Pons (tissue), 1 donor: ENCODE measurements around the gene KTN1.

Source experiments
- DNase-seq: peaks from one replicate; pipeline ENCODE4 v3.0.0-alpha.2; 2016; ENCODE audit warnings: low spot score

KTN1 gene

GRCh38 chr14:55667801-55668200 is 87.8 kb downstream of the KTN1 start:
- no peak for DNase-seq

GRCh38 chr14:55671641-55672040 is 91.6 kb downstream of the KTN1 start:
- DNase-seq = no peak

- no peak for DNase-seq
Observed at GRCh38 chr14:55673048-55673447, 93.0 kb downstream of the KTN1 start.

- no peak for DNase-seq
Observed at GRCh38 chr14:55681096-55681495, 101.1 kb downstream of the KTN1 start.

GRCh38 chr14:55684956-55685584 is 105.1 kb downstream of the KTN1 start:
- DNase-seq = no peak

GRCh38 chr14:55686713-55687112 is 106.7 kb downstream of the KTN1 start:
- no peak for DNase-seq

- DNase-seq = no peak
Observed at GRCh38 chr14:55688566-55688965, 108.6 kb downstream of the KTN1 start.

- no peak for DNase-seq
Observed at GRCh38 chr14:55689981-55690871, 110.2 kb downstream of the KTN1 start.

GRCh38 chr14:55691659-55692058 is 111.7 kb downstream of the KTN1 start:
- DNase-seq = no peak

GRCh38 chr14:55693904-55694303 is 113.9 kb downstream of the KTN1 start:
- DNase-seq = no peak

- no peak for DNase-seq
Observed at GRCh38 chr14:55697414-55697861, 117.4 kb downstream of the KTN1 start.

GRCh38 chr14:55698051-55698450 is 118.0 kb downstream of the KTN1 start:
- no peak for DNase-seq

- no peak for DNase-seq
Observed at GRCh38 chr14:55699131-55700057, 119.4 kb downstream of the KTN1 start.

- no peak for DNase-seq
Observed at GRCh38 chr14:55701638-55702037, 121.6 kb downstream of the KTN1 start.

- DNase-seq = no peak
Observed at GRCh38 chr14:55702511-55702910, 122.5 kb downstream of the KTN1 start.

GRCh38 chr14:55704654-55705053 is 124.6 kb downstream of the KTN1 start:
- DNase-seq = no peak

GRCh38 chr14:55705651-55706364 is 125.8 kb downstream of the KTN1 start:
- DNase-seq = no peak

- no peak for DNase-seq
Observed at GRCh38 chr14:55706365-55706684, 126.3 kb downstream of the KTN1 start.

GRCh38 chr14:55706893-55707292 is 126.9 kb downstream of the KTN1 start:
- no peak for DNase-seq

- peak; percentile 66 for DNase-seq
Observed at GRCh38 chr14:55707365-55707804, 127.4 kb downstream of the KTN1 start.

GRCh38 chr14:55710506-55711041 is 130.6 kb downstream of the KTN1 start:
- peak; percentile 8 for DNase-seq
